Measurements from ENCODE around the gene MAP3K9.

MAP3K9 gene

DNA sequence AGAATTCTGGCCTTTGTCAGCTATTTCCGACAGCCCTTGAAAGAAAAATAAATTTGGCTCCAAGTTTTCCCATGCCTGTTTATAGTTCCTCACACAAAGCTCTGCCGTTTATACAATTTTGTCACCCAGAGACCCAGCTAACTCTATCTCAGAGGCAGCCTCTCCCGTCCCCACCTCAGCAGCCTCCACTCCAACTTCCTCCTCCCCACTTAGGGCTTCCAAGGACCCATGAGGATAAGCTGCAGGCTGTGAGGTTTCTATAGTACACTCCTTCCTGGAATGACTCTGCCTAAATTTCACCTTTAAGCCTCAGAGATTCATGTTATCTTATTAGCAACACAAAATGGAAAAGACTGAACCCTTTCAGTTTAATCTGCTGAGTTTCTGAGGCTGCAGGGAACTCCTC, 95.8 kb downstream of the MAP3K9 start:
- no peak for TF ChIP-seq ZFP30 (CRISPR knock-in tag; IDR thresholded peaks at IDR 0.05)
- TF ChIP-seq, protein P1, sequence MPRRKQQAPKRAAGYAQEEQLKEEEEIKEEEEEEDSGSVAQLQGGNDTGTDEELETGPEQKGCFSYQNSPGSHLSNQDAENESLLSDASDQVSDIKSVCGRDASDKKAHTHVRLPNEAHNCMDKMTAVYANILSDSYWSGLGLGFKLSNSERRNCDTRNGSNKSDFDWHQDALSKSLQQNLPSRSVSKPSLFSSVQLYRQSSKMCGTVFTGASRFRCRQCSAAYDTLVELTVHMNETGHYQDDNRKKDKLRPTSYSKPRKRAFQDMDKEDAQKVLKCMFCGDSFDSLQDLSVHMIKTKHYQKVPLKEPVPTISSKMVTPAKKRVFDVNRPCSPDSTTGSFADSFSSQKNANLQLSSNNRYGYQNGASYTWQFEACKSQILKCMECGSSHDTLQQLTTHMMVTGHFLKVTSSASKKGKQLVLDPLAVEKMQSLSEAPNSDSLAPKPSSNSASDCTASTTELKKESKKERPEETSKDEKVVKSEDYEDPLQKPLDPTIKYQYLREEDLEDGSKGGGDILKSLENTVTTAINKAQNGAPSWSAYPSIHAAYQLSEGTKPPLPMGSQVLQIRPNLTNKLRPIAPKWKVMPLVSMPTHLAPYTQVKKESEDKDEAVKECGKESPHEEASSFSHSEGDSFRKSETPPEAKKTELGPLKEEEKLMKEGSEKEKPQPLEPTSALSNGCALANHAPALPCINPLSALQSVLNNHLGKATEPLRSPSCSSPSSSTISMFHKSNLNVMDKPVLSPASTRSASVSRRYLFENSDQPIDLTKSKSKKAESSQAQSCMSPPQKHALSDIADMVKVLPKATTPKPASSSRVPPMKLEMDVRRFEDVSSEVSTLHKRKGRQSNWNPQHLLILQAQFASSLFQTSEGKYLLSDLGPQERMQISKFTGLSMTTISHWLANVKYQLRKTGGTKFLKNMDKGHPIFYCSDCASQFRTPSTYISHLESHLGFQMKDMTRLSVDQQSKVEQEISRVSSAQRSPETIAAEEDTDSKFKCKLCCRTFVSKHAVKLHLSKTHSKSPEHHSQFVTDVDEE (CRISPR knock-in tag; IDR thresholded peaks at IDR 0.05), result no peak
- TF ChIP-seq TOX (CRISPR knock-in tag; IDR thresholded peaks at IDR 0.05; ENCODE audit: borderline replicate concordance), result no peak
- no peak for TF ChIP-seq ESRRG (CRISPR knock-in tag; IDR thresholded peaks at IDR 0.05)
- no peak; the same call in 1 of the 3 replicates for ATAC-seq

DNA sequence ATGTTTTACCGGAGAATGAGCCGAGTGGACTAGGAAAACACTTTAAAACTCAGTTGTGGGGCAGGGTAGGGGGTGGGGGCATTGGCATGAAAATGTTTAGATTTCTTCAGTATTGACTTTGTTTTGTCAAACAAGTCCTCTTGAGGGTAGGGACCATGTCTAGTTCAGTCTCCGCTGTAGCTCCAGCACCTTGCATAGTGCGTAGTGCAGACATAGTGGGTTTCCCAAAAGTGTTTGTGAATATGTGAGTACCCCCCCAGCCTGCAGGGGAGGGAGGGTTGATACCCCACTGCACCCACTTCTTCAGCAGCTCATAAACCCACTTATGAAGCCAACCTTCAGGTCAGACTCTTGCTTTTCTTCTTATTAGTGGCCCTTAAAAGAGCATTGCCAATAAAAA, 96.2 kb downstream of the MAP3K9 start:
- TF ChIP-seq, protein P2, sequence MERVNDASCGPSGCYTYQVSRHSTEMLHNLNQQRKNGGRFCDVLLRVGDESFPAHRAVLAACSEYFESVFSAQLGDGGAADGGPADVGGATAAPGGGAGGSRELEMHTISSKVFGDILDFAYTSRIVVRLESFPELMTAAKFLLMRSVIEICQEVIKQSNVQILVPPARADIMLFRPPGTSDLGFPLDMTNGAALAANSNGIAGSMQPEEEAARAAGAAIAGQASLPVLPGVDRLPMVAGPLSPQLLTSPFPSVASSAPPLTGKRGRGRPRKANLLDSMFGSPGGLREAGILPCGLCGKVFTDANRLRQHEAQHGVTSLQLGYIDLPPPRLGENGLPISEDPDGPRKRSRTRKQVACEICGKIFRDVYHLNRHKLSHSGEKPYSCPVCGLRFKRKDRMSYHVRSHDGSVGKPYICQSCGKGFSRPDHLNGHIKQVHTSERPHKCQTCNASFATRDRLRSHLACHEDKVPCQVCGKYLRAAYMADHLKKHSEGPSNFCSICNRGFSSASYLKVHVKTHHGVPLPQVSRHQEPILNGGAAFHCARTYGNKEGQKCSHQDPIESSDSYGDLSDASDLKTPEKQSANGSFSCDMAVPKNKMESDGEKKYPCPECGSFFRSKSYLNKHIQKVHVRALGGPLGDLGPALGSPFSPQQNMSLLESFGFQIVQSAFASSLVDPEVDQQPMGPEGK (CRISPR knock-in tag; IDR thresholded peaks at IDR 0.05; ENCODE audit: borderline replicate concordance), result no peak
- TF ChIP-seq BACH2 (CRISPR knock-in tag; IDR thresholded peaks at IDR 0.05; ENCODE audit: borderline replicate concordance), result no peak
- TF ChIP-seq ESRRG (CRISPR knock-in tag; IDR thresholded peaks at IDR 0.05), result no peak
- no peak for TF ChIP-seq ARNTL (CRISPR knock-in tag; IDR thresholded peaks at IDR 0.05; ENCODE audit: borderline replicate concordance, low read depth)
- no peak for TF ChIP-seq ZNF8 (CRISPR knock-in tag; IDR thresholded peaks at IDR 0.05)
- TF ChIP-seq SNAI2 (CRISPR knock-in tag; IDR thresholded peaks at IDR 0.05), result no peak
- TF ChIP-seq ZNF565 (CRISPR knock-in tag; conservative IDR thresholded peaks at IDR 0.05; ENCODE audit: low read depth), result no peak
- TF ChIP-seq, protein P3, sequence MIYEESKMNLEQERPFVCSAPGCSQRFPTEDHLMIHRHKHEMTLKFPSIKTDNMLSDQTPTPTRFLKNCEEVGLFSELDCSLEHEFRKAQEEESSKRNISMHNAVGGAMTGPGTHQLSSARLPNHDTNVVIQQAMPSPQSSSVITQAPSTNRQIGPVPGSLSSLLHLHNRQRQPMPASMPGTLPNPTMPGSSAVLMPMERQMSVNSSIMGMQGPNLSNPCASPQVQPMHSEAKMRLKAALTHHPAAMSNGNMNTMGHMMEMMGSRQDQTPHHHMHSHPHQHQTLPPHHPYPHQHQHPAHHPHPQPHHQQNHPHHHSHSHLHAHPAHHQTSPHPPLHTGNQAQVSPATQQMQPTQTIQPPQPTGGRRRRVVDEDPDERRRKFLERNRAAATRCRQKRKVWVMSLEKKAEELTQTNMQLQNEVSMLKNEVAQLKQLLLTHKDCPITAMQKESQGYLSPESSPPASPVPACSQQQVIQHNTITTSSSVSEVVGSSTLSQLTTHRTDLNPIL (CRISPR knock-in tag; IDR thresholded peaks at IDR 0.05; ENCODE audit: low read depth), result no peak
- ATAC-seq, result no peak

DNA sequence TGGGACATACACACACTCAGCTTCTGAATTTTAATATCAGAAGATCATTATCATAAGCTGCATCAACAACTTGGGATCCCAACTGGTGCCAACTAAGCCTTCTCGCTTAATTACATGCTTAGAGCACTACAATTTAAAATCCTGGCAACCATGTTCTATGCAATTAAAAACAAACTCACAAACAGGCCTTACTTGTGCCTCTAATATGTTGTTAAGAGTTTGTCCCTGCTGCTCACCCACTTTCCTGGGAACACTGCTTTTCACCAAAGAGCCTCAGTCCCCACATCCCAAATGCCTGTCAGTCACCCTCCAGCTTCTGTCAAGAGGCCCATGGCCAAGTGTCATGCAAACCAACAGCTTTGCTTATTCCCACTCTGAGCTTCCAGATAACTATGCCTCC, 97.9 kb downstream of the MAP3K9 start:
- TF ChIP-seq ARNTL (CRISPR knock-in tag; IDR thresholded peaks at IDR 0.05; ENCODE audit: borderline replicate concordance, low read depth) (no peak), OSR1 (CRISPR knock-in tag; IDR thresholded peaks at IDR 0.05) (no peak), BACH2 (CRISPR knock-in tag; IDR thresholded peaks at IDR 0.05; ENCODE audit: borderline replicate concordance) (no peak), ZNF565 (CRISPR knock-in tag; conservative IDR thresholded peaks at IDR 0.05; ENCODE audit: low read depth) (no peak), ZNF70 (CRISPR knock-in tag; IDR thresholded peaks at IDR 0.05) (no peak), TCF4 (CRISPR knock-in tag; IDR thresholded peaks at IDR 0.05; ENCODE audit: borderline replicate concordance) (no peak), ESRRG (CRISPR knock-in tag; IDR thresholded peaks at IDR 0.05) (no peak), ISL1 (CRISPR knock-in tag; IDR thresholded peaks at IDR 0.05) (no peak)
- TF ChIP-seq, protein P2 (CRISPR knock-in tag; IDR thresholded peaks at IDR 0.05; ENCODE audit: borderline replicate concordance), result no peak
- no peak for ATAC-seq

DNA sequence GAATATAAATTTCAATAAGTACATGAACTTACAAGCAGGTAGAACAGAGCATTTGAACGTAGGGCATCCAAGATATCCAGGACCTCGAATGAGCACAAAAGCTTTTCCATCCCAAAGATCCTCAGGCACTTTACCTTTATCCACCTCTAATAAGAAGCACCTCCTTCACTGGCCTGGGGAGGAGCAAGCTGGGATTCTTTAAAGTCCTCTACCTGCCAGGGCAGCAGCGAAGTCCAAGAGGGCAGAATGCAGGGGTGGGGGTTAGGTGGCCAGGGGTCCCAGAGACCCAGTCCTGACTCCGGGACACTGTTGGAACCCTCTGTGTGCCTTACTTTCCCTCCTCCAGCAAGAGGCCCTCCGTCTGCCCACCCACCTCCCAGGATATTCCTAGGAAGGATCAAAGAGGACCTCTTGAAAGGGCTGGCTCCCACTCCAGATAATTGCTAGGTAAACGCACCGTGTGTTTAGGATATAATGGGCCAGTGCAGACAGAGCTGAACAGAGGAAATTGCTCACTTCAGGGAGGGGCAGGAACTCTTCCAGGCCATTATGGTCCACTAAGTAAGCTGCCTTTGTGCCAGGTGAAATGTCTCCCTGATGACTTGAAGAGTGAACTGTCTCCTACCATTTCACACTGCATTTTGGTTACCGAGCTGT, 99.5 kb downstream of the MAP3K9 start:
- ATAC-seq, result no peak

More for the DNA sequence above, 99.5 kb downstream of the MAP3K9 start:
- TF ChIP-seq CSDC2 (CRISPR knock-in tag; IDR thresholded peaks at IDR 0.05) (no peak), BACH2 (CRISPR knock-in tag; IDR thresholded peaks at IDR 0.05; ENCODE audit: borderline replicate concordance) (no peak), TCF4 (CRISPR knock-in tag; IDR thresholded peaks at IDR 0.05; ENCODE audit: borderline replicate concordance) (no peak), ZC3H10 (CRISPR knock-in tag; IDR thresholded peaks at IDR 0.05) (no peak), ESRRG (CRISPR knock-in tag; IDR thresholded peaks at IDR 0.05) (no peak), PPARA (CRISPR knock-in tag; IDR thresholded peaks at IDR 0.05; ENCODE audit: borderline replicate concordance) (no peak), SNAI2 (CRISPR knock-in tag; IDR thresholded peaks at IDR 0.05) (no peak), ZFP3 (CRISPR knock-in tag; IDR thresholded peaks at IDR 0.05) (no peak), RARB (CRISPR knock-in tag; IDR thresholded peaks at IDR 0.05) (no peak), OSR1 (CRISPR knock-in tag; IDR thresholded peaks at IDR 0.05) (no peak), ZNF8 (CRISPR knock-in tag; IDR thresholded peaks at IDR 0.05) (no peak), GLIS3 (CRISPR knock-in tag; IDR thresholded peaks at IDR 0.05) (no peak)
- TF ChIP-seq, protein P3 (CRISPR knock-in tag; IDR thresholded peaks at IDR 0.05; ENCODE audit: low read depth), result no peak
- TF ChIP-seq, protein P1 (CRISPR knock-in tag; IDR thresholded peaks at IDR 0.05), result no peak
